Stimulated activated naive B cell treated with anti-CD40 and anti-IgM and Interleukin-4, amounts not matched to agents 10 μg/mL and 1 μg/mL and 100 μg/mL, for 72 hours (primary cell): Measurements from ENCODE around the gene RIMOC1.

Experiments used
- ATAC-seq, 2 donors: fragments of 150-1000 bp; cut with Tn5 transposase; replicated peaks; 2 replicates each; pipeline ENCODE4 v1.10.0; 2021; ENCODE audit warnings: moderate library complexity in 1 of 2
- DNase-seq: peaks from one replicate; pipeline ENCODE4 v3.0.0; 2021
- H3K27ac Mint-ChIP-seq: one replicate; pipeline ENCODE4 v1.8.0; 2022; ENCODE audit warnings: mild to moderate bottlenecking, mixed read lengths
- H3K27me3 Mint-ChIP-seq, 2 donors: one replicate each; pipeline ENCODE4 v1.8.0; 2022; ENCODE audit warnings: mixed read lengths in 2 of 2
- H3K36me3 Mint-ChIP-seq, 2 donors: one replicate each; pipeline ENCODE4 v1.8.0; 2022; ENCODE audit warnings: mixed read lengths in 2 of 2, mild to moderate bottlenecking in 1 of 2
- H3K4me1 Mint-ChIP-seq, 2 donors: one replicate each; pipeline ENCODE4 v1.8.0; 2022; ENCODE audit warnings: mixed read lengths in 2 of 2, mild to moderate bottlenecking in 1 of 2
- H3K4me3 Mint-ChIP-seq, 2 donors: one replicate each; pipeline ENCODE4 v1.8.0; 2022; ENCODE audit warnings: mild to moderate bottlenecking in 2 of 2, mixed read lengths in 2 of 2, moderate library complexity in 1 of 2
- H3K9me3 Mint-ChIP-seq, 2 donors: one replicate each; pipeline ENCODE4 v1.8.0; 2022; ENCODE audit warnings: mixed read lengths in 2 of 2, mild to moderate bottlenecking in 1 of 2

RIMOC1 gene

DNA sequence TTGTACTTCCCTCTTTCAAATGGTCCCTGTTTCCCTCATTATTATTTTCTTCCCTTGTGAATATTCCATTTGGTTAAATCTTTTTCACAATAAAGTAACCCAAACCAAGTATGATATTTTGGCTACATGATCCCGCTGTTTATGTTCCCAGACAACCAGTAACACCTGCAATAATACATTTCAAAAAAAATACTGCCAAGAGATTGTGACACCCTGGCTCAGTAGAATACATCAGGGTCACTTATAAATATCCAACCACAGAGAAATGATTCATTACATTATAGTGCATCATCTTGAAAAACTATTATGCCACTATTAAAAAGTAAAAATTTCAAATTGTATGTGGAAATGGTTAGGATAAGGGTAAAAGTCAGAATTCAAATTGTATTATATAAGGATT lies 26.7 kb upstream of the RIMOC1 start:
- no peak overlapping the region for H3K27ac Mint-ChIP-seq
- H3K9me3 Mint-ChIP-seq, result peaks cover 0 to 3% of the 10 kb centered on the region in 2 donors
- ATAC-seq (no peak), DNase-seq (no peak)
- H3K4me1 Mint-ChIP-seq, result no peaks in the 10 kb centered on the region
- no peak overlapping the region for H3K4me3 Mint-ChIP-seq
- H3K36me3 Mint-ChIP-seq, result no peaks in the 10 kb centered on the region
- H3K27me3 Mint-ChIP-seq, result peaks cover 19 to 24% of the 10 kb centered on the region in 2 donors

DNA sequence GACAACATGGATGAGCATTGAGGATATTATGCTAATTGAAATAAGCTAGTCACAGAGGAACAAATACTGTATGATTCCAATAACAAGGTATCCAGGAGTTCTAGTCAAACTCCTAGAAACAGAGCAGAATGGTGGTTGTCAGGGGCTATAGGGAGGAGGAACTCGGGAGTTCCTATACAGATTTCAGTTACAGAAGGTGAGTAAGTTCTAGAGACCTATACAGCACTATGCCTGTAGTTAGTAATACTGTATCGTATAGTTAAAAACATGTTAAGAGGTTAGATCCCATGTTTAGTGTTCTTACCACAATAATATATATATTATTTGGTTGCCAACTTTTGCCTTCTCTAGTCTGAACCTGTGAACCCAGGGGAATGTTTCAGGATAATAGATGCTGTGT lies 26.0 kb upstream of the RIMOC1 start:
- Mint-ChIP-seq H3K36me3 (no peaks in the 10 kb centered on the region), H3K4me3 (no peak overlapping the region), H3K27me3 (peaks cover 19 to 26% of the 10 kb centered on the region in 2 donors), H3K4me1 (no peaks in the 10 kb centered on the region), H3K27ac (no peak overlapping the region), H3K9me3 (peaks cover 0 to 3% of the 10 kb centered on the region in 2 donors)
- ATAC-seq (no peak), DNase-seq (no peak)

DNA sequence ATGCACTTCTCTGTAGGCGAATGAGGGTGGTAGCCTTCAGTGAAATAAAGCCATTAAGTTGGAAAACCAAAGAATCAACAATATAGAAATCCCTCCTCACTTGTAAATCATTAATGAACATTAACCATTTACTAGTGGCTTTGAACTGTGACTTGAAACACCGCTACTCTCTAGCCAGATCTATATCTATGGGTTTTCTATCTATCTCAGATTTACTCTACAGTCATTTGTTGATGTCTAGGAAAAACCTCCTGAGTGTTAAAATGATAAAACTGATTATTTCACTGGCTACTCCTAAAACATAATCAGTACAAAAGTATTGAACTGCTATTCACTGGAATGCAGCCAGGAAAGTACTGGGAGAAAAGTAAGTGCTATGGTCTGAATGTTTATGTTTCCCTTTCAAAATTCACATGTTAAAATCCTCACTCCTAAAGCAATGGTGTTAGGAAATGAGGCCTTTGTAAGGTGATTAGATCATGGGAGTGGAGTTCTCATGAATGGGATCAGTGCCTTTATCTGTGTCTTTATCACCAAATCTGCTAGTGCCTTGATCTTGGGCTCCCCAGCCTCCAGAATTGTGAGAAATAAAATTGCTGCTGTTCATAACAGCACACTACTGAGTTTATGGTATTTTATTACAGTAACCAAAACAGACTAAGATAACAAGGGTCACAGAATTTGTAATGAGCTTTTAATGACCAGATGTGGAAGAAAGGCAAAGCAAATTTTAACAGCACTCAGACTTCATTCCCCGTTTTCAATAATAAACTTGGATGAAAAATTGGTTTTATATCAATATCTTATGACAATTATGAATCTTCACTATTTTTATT lies 25.3 kb upstream of the RIMOC1 start:
- no peak for DNase-seq
- H3K36me3 Mint-ChIP-seq, result no peaks in the 10 kb centered on the region
- H3K4me3 Mint-ChIP-seq, result no peak overlapping the region

DNA sequence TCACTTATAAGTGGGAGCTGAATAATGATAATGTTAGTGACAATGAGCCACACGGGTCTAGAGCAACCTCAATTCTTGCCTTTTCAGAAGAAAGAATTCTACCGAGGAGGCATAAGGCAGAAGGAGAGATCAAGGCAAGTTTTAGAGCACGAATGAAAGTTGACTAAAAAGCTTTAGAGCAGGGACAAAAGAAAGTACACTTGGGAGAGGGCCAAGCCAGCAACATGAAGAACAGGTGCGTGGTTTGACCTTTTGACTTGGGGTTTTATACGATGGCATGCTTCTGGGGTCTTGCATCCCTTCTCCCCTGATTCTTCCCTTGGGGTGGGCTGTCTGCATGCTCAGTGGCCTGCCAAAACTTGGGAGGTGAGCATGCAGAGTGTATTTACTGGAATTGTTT lies 21.4 kb upstream of the RIMOC1 start:
- no peak overlapping the region for H3K27ac Mint-ChIP-seq
- peaks cover 0 to 3% of the 10 kb centered on the region in 2 donors for H3K9me3 Mint-ChIP-seq
- H3K4me1 Mint-ChIP-seq, result no peaks in the 10 kb centered on the region
- H3K27me3 Mint-ChIP-seq, result peaks cover 27 to 48% of the 10 kb centered on the region in 2 donors
- no peak overlapping the region for H3K4me3 Mint-ChIP-seq
- ATAC-seq (no peak), DNase-seq (no peak)
- no peaks in the 10 kb centered on the region for H3K36me3 Mint-ChIP-seq

More for the DNA sequence above, 25.3 kb upstream of the RIMOC1 start:
- ATAC-seq, result no peak
- Mint-ChIP-seq H3K4me1 (no peaks in the 10 kb centered on the region), H3K27me3 (peaks cover 19 to 30% of the 10 kb centered on the region in 2 donors), H3K9me3 (peaks cover 0 to 3% of the 10 kb centered on the region in 2 donors), H3K27ac (no peak overlapping the region)

DNA sequence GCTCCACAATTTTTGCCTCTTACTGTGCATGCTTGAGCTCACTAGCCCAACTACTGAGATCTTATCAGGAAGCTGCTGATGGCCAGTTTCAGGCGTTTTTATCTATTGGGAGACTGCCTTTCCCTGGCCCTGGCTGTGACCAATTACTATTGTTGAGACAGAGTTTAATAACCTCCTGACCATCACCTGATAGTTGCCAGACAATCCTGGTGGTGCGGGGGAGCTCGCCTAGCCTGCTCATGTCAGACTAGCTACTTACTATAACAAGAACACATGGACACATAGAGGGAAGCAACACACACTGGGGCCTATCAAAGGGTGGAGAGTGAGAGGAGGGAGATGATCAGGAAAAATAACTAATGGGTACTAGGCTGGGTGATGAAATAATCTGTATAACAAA lies 20.9 kb upstream of the RIMOC1 start:
- Mint-ChIP-seq H3K4me3 (no peak overlapping the region), H3K27ac (no peak overlapping the region), H3K4me1 (no peaks in the 10 kb centered on the region), H3K27me3 (peaks cover 28 to 53% of the 10 kb centered on the region in 2 donors), H3K9me3 (peaks cover 0 to 3% of the 10 kb centered on the region in 2 donors), H3K36me3 (no peaks in the 10 kb centered on the region)
- no peak for ATAC-seq
- no peak for DNase-seq

DNA sequence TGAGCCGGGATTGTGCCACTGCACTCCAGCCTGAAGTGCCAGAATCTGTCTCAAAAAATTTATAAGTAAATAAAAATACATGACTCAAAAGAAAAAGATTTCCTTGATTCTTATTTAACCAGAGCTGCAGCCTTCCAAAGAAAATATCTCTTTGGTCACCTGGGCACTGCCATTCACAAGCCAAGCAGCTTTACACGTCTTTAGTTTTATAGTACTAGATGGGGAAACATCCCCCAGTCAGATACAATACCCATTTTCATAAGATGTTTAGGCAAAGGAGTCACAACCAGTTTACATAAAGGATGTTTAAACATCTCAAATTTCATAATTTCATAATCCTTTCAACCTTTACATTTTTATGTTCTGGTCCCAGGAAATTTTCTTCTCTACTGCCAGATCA lies 20.2 kb upstream of the RIMOC1 start:
- DNase-seq (no peak), ATAC-seq (no peak)
- H3K9me3 Mint-ChIP-seq, result peaks cover 0 to 3% of the 10 kb centered on the region in 2 donors
- no peaks in the 10 kb centered on the region for H3K4me1 Mint-ChIP-seq
- no peak overlapping the region for H3K4me3 Mint-ChIP-seq
- H3K36me3 Mint-ChIP-seq, result no peaks in the 10 kb centered on the region
- no peak overlapping the region for H3K27ac Mint-ChIP-seq
- H3K27me3 Mint-ChIP-seq, result peaks cover 30 to 49% of the 10 kb centered on the region in 2 donors

DNA sequence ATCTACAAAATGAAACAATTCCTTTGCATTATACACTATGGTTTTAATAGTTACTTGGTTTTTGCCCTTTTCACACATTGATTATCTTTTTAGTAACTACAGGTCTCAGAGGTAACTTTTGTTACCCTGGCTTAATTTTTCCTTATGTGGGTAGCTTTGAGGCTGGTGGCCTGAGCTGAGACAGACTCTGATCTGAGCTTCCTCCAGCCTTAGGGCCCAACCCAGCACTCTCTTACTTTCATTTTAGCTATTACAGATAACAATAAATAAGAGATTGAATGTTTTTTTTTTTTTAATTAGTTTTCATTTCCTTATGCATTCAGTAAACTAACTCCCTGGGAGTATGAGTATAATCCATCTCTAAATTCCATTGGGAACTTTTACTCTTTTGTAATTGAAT lies 18.9 kb upstream of the RIMOC1 start:
- Mint-ChIP-seq H3K4me3 (no peak overlapping the region), H3K4me1 (no peaks in the 10 kb centered on the region), H3K27me3 (peaks cover 28 to 46% of the 10 kb centered on the region in 2 donors), H3K27ac (no peak overlapping the region), H3K9me3 (peaks cover 0 to under 1% of the 10 kb centered on the region in 2 donors), H3K36me3 (no peaks in the 10 kb centered on the region)
- DNase-seq, result no peak
- no peak for ATAC-seq

DNA sequence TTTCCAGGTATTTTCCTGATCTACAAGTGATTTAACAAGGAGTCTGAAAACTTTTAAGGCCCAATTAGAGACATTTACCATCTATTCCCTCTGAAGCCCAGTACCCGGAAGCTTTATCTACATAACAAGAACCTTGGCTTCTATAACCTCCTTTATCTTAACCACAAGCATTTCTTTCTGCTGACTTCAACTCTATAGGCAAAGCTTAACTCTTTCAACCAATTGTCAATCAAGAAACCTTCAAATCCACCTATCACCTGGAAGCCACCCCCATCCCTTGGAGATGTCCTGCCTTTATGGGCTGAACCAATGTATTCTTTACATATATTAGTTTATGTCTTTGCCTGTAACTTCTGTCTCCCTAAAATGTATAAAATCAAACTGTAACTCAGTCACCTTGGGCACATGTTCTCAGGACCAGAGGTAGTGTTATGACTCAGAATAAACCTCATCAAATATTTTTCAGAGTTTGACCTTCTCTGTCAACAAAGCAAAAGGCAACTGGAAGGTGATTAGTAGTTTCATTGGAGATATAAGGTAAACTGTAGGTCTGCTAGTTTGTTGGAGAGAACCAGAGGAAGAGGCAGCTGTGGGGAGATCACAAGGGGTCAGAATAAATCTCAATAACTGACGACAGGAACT lies 13.0 kb upstream of the RIMOC1 start:
- ATAC-seq (no peak), DNase-seq (no peak)
- H3K27ac Mint-ChIP-seq, result no peak overlapping the region
- no peaks in the 10 kb centered on the region for H3K36me3 Mint-ChIP-seq
- H3K4me3 Mint-ChIP-seq, result no peak overlapping the region
- no peaks in the 10 kb centered on the region for H3K4me1 Mint-ChIP-seq
- peaks cover 46 to 47% of the 10 kb centered on the region in 2 donors for H3K27me3 Mint-ChIP-seq
- H3K9me3 Mint-ChIP-seq, result peaks cover 0 to 1% of the 10 kb centered on the region in 2 donors

DNA sequence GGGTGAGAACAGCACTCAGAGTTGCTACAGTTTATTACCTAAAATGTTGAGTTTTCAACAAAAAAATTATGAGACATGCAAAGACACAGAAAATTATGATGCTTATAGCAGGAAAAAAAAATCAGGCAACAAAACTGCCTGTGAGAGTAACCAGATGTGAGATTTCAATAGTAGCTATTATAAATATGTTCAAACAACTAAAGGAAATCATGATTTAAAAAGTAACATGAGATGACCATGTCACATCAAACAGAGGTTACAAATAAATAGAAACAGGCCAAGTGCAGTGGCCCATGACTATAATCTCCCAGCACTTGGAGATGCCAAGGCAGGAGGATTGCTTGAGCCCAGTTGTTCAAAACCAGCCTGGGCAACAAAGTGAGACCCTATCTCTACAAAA lies 12.1 kb upstream of the RIMOC1 start:
- no peaks in the 10 kb centered on the region for H3K36me3 Mint-ChIP-seq
- H3K4me3 Mint-ChIP-seq, result no peak overlapping the region
- H3K27ac Mint-ChIP-seq, result no peak overlapping the region
- peaks cover 52 to 54% of the 10 kb centered on the region in 2 donors for H3K27me3 Mint-ChIP-seq
- peaks cover 0 to 1% of the 10 kb centered on the region in 2 donors for H3K9me3 Mint-ChIP-seq
- DNase-seq (no peak), ATAC-seq (no peak)
- H3K4me1 Mint-ChIP-seq, result no peaks in the 10 kb centered on the region

DNA sequence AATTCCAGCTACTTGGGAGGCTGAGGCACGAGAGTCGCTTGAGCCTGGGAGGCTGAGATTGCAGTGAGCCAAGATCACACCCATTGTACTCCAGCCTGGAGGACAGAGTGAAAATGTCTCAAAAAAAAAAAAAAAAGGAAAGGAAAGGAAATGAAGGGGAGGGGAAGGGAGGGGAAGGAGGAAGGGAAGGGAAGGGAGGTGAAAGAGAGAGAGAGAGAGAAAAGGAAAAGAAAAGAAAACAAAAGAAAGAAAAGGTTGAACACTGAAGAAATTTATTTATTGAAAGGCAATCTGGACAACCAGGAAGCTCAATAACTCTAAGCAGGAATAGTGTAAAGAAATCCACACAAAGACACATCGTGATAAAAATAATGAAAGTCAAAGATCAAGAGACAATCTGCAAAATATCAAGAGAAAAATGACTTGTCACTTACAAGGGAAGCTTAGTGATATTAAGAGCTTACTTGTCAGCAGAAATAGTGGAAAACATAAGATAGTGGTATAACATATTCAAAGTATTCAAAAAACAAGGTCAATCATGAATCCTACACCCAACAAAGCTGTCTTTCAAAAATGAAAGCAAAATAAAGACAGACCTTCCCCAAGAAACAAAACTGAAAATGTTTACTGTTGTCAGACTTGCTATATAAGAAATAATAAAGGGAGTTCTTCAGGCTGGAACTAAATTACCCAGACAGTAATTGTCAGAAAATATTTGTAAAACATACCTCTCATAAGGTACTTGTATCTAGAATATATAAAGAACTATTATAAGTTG lies 10.9 kb upstream of the RIMOC1 start:
- Mint-ChIP-seq H3K27ac (no peak overlapping the region), H3K27me3 (peaks cover 43 to 47% of the 10 kb centered on the region in 2 donors)
- ATAC-seq, result no peak

DNA sequence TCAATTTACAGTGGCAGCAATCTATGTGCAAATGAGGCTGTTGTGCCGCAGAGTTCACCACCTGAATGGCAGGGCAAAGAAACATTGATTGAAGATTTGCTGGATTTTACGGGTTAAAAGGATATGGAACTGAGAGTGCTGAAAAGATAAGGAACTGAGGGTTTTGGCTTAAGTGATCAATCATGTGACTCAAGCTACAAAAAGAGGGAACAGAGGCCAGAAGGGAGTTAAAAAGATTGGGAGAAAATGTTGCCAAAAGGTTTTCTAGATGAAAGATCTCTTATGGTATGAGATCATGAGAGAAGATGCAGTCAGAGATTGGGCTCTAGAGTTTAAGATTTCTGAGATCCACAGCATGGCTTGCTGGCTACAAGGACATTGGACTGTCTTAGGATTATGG lies 7.9 kb upstream of the RIMOC1 start:
- ATAC-seq (no peak), DNase-seq (no peak)
- H3K27ac Mint-ChIP-seq, result no peak overlapping the region
- H3K27me3 Mint-ChIP-seq, result peaks cover 34 to 37% of the 10 kb centered on the region in 2 donors
- H3K36me3 Mint-ChIP-seq, result no peaks in the 10 kb centered on the region
- H3K4me3 Mint-ChIP-seq, result no peak overlapping the region
- H3K9me3 Mint-ChIP-seq, result peaks cover 0 to 1% of the 10 kb centered on the region in 2 donors
- no peaks in the 10 kb centered on the region for H3K4me1 Mint-ChIP-seq

More for the DNA sequence above, 10.9 kb upstream of the RIMOC1 start:
- no peak for DNase-seq
- H3K4me3 Mint-ChIP-seq, result peak overlapping the region in 1 of 2 donors; percentile 26
- peaks cover 0 to 1% of the 10 kb centered on the region in 2 donors for H3K9me3 Mint-ChIP-seq
- no peaks in the 10 kb centered on the region for H3K4me1 Mint-ChIP-seq
- no peaks in the 10 kb centered on the region for H3K36me3 Mint-ChIP-seq

DNA sequence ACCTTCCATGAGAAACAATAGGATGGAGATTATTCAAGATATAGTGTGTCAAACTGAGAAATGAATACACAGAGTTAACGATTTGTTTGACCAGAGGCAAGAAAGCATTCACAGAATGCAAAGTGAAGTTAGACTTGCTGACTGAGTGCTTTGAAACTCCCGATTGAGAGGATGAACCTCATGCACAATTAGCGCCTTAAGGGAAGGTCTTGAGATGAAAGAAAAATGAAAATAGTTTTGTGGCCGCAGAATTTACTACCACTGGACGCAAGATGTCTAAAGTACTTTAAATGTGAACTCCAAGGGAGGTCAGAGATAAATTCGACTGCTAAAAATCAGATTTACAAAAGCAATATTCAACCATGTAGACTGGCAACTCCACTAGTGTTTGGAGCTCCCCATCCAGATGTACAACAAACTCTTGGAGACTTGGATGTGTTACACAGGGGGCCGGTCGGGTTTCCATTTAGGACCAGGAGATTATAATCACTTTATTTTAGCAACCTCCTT lies 707 bp upstream of the RIMOC1 start:
- peaks cover 9 to 29% of the 10 kb centered on the region in 2 donors for H3K36me3 Mint-ChIP-seq
- H3K4me1 Mint-ChIP-seq, result peaks cover 21 to 35% of the 10 kb centered on the region in 2 donors
- ATAC-seq, result no peak
- no peaks in the 10 kb centered on the region for H3K9me3 Mint-ChIP-seq
- no peak for DNase-seq
- peak overlapping the region; percentile 90 to 99 for H3K4me3 Mint-ChIP-seq
- H3K27me3 Mint-ChIP-seq, result peaks cover 4 to 6% of the 10 kb centered on the region in 2 donors
- H3K27ac Mint-ChIP-seq, result peak overlapping the region; percentile 100

DNA sequence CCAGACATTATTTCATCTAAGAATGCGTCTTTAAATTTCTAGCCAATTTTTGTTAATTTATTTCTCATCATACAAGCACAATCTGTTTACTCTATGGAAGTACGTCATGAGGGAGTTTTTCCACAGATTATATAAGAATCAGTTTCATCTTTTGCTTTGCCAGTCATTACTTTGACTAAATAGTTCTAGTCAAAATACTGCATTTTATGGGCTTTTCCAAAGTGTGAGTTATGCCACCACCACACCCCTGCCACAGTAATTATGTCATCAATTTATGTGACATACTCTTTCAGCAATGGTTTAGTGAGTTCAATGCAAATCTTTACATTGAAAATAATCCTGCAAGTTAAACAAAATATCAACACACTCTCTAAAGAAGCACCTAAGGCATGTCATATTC lies 2.0 kb downstream of the RIMOC1 start:
- Mint-ChIP-seq H3K4me1 (peaks cover 21 to 35% of the 10 kb centered on the region in 2 donors), H3K4me3 (no peak overlapping the region), H3K27me3 (peaks cover 0 to 6% of the 10 kb centered on the region in 2 donors), H3K27ac (no peak overlapping the region), H3K9me3 (no peaks in the 10 kb centered on the region), H3K36me3 (peaks cover 16 to 37% of the 10 kb centered on the region in 2 donors)
- ATAC-seq (no peak), DNase-seq (no peak)
